GM12864 (cell line): ENCODE results near the gene GPATCH2.
A peak's percentile ranks its signal among the peaks of the same experiment; 100 is the strongest.

Source experiments
- DNase-seq: peaks from one replicate; pipeline ENCODE4 v3.0.0-alpha.2; 2011; ENCODE audit warnings: low read depth
- H3K4me3 ChIP-seq: 2 replicates; pipeline ENCODE4 v1.5.1; 2011; ENCODE audit warnings: mild to moderate bottlenecking, low read depth, low read length, control low read depth
- TF ChIP-seq, protein P1 (sequence below): IDR thresholded peaks from 2 replicates; pipeline ENCODE4 v1.5.1; 2011; ENCODE audit warnings: low read depth, mild to moderate bottlenecking, moderate library complexity, low read length, control low read depth, inconsistent platforms; ENCODE audit errors: missing control alignments

Gene GPATCH2

DNA sequence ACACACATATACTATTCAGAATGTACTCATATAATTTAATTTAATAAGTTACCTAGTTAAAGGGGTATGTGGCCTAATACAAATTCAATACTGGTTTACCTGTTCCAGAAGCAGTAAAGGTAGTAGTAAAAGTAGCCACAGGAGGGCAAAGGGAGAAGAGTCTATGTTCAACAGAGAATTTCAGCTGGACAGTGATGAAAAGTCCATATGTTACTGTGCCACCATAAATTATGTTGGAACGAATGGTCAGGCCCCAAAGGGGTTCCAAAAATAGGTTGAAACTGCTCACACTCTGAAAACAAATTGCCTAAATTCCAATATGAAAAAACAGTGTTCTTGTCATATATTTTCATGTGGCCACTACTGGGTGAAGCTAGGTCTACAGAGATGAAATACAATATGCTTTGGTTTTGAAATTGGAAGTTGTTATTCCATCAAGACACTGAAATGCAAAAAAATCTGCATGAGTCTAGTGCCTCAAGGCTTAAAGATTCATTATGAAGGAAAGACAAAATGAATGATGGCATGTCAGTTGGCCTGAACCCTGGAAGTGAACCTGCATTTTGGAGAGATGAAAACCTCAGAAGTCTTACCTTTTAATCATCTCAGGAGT is 78.4 kb downstream of the GPATCH2 start:
- DNase-seq, result no peak
- H3K4me3 ChIP-seq, result no peak overlapping the region
- TF ChIP-seq, protein P1, sequence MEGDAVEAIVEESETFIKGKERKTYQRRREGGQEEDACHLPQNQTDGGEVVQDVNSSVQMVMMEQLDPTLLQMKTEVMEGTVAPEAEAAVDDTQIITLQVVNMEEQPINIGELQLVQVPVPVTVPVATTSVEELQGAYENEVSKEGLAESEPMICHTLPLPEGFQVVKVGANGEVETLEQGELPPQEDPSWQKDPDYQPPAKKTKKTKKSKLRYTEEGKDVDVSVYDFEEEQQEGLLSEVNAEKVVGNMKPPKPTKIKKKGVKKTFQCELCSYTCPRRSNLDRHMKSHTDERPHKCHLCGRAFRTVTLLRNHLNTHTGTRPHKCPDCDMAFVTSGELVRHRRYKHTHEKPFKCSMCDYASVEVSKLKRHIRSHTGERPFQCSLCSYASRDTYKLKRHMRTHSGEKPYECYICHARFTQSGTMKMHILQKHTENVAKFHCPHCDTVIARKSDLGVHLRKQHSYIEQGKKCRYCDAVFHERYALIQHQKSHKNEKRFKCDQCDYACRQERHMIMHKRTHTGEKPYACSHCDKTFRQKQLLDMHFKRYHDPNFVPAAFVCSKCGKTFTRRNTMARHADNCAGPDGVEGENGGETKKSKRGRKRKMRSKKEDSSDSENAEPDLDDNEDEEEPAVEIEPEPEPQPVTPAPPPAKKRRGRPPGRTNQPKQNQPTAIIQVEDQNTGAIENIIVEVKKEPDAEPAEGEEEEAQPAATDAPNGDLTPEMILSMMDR, result no peak

GRCh38 chr1:217542837-217543236 is 88.1 kb downstream of the GPATCH2 start:
- DNase-seq, result peak; percentile 24
- no peak overlapping the region for H3K4me3 ChIP-seq
- TF ChIP-seq, protein P1, result no peak

DNA sequence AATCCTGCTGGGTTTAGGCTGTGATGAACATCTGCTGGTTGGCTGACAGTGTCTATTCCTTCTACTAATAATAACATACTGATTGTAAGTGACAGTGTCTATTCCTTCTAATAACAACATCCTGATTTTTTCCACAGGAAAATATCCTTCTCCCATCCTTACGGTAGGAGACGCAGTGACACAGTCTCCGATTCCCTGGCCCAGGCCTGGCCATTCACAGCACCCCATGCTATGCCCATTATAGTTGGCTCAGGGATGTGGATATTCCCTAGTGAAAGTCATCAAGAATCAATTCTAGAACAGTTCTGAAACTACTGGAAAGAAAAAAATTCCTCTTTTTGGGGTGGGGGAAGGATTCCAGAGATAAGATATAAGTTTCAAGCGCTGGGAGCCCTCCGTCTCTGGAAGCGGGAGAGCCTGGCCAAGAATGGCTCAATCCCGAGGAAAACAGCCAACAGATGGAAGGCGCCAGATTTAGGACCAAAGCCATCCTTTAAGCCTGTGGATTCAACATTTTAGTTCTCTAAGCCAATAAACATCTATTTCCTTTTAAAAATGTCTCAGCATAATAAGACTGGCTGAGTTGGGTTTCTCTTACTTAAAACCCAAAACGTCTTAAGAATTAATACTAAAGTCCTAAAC is 88.6 kb downstream of the GPATCH2 start:
- DNase-seq, result no peak
- H3K4me3 ChIP-seq, result no peak overlapping the region
- TF ChIP-seq, protein P1, result no peak

DNA sequence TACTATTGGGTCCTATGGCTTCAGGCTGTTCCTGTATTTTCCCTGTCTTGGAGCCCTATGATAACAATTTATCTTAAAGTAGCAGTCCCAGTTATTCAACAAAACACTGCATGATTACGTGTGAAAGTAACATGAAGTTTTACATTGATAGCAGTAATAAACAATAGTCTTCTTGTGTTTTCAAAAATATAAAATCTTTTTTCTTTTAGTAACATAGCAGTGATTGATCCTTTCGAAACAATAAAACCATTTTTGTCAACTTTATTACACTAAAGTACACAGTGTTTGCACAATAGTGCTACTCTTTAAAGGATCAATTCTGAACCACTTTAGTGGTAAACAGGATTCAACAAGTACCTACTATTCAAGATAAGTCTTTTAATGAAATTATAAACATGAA is 90.6 kb downstream of the GPATCH2 start:
- TF ChIP-seq, protein P1, result no peak
- no peak overlapping the region for H3K4me3 ChIP-seq
- no peak for DNase-seq

DNA sequence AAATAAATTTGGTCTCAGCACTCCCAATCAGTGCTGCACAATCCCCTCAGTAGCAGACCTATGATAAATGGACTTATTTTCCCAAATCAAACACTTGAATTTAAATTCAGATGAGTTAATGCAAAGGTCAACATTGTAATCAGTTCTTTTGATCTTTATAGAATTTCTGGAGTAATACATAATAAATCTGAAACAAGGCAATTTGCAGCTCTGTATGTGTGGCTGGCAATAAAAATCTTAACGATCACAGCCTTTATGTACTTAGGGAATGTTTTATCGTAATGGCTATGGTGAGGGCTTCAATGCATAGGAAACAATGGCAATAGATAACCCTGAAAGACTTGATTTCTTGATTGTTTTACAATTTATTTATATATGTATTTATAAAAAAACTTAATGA is 91.4 kb downstream of the GPATCH2 start:
- no peak overlapping the region for H3K4me3 ChIP-seq
- TF ChIP-seq, protein P1, result no peak
- no peak for DNase-seq

- TF ChIP-seq, protein P1, result no peak
- H3K4me3 ChIP-seq, result no peak overlapping the region
- no peak for DNase-seq
Observed at GRCh38 chr1:217535601-217536377, 95.1 kb downstream of the GPATCH2 start.
